Tibial artery (tissue), 4 donors: ENCODE results near the gene SLC66A2.
A peak's percentile ranks its signal among the peaks of the same experiment; 100 is the strongest.

ENCODE experiments used
- DNase-seq, 2 donors: peaks; one replicate each; pipeline ENCODE4 v3.0.0-alpha.2; 2019
- H3K27ac ChIP-seq, 2 donors: fragments of 200-600 bp; sonication (generic) in 1 of 2; 1 replicate in 1 of 2; 2 replicates in 1 of 2; pipeline ENCODE4 v1.5.1; 2018 to 2019; ENCODE audit warnings: mild to moderate bottlenecking in 1 of 2
- H3K27me3 ChIP-seq, 2 donors: fragments of 200-600 bp; sonication (generic) in 1 of 2; one replicate each; pipeline versions ENCODE4 v1.5.1 to v1.6.0; 2016 to 2019
- H3K36me3 ChIP-seq, 3 donors: fragments of 200-600 bp; sonication (generic) in 2 of 3; one replicate each; pipeline ENCODE4 v1.5.1; 2016 to 2019; ENCODE audit warnings: mild to moderate bottlenecking in 2 of 3
- H3K4me1 ChIP-seq, 4 donors: fragments of 200-600 bp; sonication (generic) in 2 of 4; 1 replicate in 3 of 4; 2 replicates in 1 of 4; pipeline ENCODE4 v1.5.1; 2016 to 2019
- H3K4me3 ChIP-seq, 2 donors: fragments of 200-600 bp; sonication (generic) in 1 of 2; 1 replicate in 1 of 2; 2 replicates in 1 of 2; pipeline ENCODE4 v1.5.1; 2018 to 2019; ENCODE audit warnings: mild to moderate bottlenecking in 2 of 2
- H3K9me3 ChIP-seq, 3 donors: fragments of 200-600 bp; sonication (generic) in 1 of 3; one replicate each; pipeline ENCODE4 v1.5.1; 2016 to 2019
- intact Hi-C: fragments of 100-400 bp; cut with DNase I; formaldehyde crosslinking; loops from one replicate; pipeline ENCODE4 v1.15.0; 2023; ENCODE audit warnings: low total_unique reads
- TF ChIP-seq, protein P1 (sequence below), 2 experiments: fragments of 200-600 bp in 1 of 2; fragments of 450-650 bp in 1 of 2; IDR thresholded peaks; one replicate each; pipeline ENCODE4 v1.5.1; 2017 to 2019; ENCODE audit warnings: antibody characterized with exemption in 2 of 2, mild to moderate bottlenecking in 1 of 2, moderate library complexity in 1 of 2

The SLC66A2 gene

DNA sequence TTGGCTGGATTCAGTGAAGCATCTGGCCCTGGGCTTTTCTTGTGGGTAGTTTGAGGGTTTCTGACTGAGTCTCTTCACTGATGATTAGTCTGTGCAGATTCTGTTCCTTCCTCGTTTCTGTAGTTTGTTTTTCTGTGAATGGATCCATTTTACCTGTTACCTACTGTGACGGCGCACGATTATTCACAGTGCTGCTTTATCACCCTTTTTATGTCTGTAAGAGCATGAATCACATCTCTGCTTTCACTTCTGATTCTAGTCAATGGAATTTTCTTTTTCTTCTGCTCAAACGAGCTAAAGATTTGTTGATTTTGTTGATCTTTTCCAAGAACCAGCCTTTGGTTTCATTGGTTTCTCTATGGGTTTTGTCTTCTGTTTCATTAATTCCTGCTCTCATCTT, 60.8 kb downstream of the SLC66A2 start:
- DNase-seq: no peak
- no peaks in the 10 kb centered on the region for H3K36me3 ChIP-seq
- no peak overlapping the region for H3K4me3 ChIP-seq
- H3K27ac ChIP-seq: no peak overlapping the region
- H3K4me1 ChIP-seq: no peaks in the 10 kb centered on the region
- intact Hi-C loops: no loop called here
- TF ChIP-seq, protein P1, sequence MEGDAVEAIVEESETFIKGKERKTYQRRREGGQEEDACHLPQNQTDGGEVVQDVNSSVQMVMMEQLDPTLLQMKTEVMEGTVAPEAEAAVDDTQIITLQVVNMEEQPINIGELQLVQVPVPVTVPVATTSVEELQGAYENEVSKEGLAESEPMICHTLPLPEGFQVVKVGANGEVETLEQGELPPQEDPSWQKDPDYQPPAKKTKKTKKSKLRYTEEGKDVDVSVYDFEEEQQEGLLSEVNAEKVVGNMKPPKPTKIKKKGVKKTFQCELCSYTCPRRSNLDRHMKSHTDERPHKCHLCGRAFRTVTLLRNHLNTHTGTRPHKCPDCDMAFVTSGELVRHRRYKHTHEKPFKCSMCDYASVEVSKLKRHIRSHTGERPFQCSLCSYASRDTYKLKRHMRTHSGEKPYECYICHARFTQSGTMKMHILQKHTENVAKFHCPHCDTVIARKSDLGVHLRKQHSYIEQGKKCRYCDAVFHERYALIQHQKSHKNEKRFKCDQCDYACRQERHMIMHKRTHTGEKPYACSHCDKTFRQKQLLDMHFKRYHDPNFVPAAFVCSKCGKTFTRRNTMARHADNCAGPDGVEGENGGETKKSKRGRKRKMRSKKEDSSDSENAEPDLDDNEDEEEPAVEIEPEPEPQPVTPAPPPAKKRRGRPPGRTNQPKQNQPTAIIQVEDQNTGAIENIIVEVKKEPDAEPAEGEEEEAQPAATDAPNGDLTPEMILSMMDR (IDR thresholded peaks at IDR 0.05): no peak
- peaks cover 0 to 80% (median 32%) of the 10 kb centered on the region in 3 donors for H3K9me3 ChIP-seq
- no peaks in the 10 kb centered on the region for H3K27me3 ChIP-seq

DNA sequence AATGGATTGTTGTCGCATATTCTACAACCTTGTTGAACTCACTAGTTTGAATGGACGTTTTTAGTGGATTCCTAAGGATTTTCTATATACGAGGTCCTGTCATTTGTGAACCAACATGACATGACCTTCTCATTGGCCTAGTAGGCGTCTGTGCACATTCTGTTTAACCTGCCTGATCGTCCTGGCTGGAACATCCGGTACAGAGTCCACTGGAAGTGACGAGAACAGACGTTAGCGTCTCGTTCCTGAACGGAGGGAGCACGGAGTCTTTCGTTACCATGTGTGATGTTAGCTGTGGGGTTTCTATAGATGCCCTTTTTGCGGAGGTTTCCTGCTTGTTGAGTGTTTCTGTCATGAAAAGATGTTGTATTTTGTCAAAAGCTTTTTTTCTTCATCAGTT, 61.9 kb downstream of the SLC66A2 start:
- TF ChIP-seq, protein P1 (IDR thresholded peaks at IDR 0.05): no peak
- Histone ChIP-seq H3K27ac (no peak overlapping the region), H3K9me3 (peaks cover 0 to 71% (median 31%) of the 10 kb centered on the region in 3 donors), H3K4me1 (no peaks in the 10 kb centered on the region), H3K4me3 (no peak overlapping the region), H3K36me3 (no peaks in the 10 kb centered on the region), H3K27me3 (no peaks in the 10 kb centered on the region)
- peak in 1 of 2 donors; percentile 2 for DNase-seq
- intact Hi-C loops: no loop called here

DNA sequence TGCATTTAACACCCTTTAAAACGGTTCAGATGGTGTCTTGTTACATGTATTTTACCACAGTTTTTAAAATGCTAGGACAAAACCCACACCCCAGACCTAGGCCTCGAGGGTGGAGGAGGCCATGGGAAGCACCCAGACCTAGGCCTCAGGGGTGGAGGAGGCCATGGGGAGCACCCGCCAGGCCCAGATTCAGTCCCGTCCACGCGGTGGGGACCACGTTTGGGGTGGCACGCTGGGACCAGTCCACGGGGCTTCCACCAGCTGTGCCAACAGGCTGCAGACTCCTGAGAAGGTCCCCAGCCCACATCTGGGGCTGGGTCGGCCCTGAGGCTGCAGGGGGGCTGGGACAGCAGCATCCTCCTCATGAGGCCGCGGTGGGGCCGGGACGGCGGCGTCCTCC, 63.4 kb downstream of the SLC66A2 start:
- H3K27me3 ChIP-seq: no peaks in the 10 kb centered on the region
- no peaks in the 10 kb centered on the region for H3K4me1 ChIP-seq
- intact Hi-C loops: no loop called here
- H3K36me3 ChIP-seq: no peaks in the 10 kb centered on the region
- H3K27ac ChIP-seq: no peak overlapping the region
- H3K4me3 ChIP-seq: no peak overlapping the region
- DNase-seq: peak in 1 of 2 donors; percentile 8
- H3K9me3 ChIP-seq: peaks cover 0 to 55% (median 31%) of the 10 kb centered on the region in 3 donors
- TF ChIP-seq, protein P1 (IDR thresholded peaks at IDR 0.05): no peak

DNA sequence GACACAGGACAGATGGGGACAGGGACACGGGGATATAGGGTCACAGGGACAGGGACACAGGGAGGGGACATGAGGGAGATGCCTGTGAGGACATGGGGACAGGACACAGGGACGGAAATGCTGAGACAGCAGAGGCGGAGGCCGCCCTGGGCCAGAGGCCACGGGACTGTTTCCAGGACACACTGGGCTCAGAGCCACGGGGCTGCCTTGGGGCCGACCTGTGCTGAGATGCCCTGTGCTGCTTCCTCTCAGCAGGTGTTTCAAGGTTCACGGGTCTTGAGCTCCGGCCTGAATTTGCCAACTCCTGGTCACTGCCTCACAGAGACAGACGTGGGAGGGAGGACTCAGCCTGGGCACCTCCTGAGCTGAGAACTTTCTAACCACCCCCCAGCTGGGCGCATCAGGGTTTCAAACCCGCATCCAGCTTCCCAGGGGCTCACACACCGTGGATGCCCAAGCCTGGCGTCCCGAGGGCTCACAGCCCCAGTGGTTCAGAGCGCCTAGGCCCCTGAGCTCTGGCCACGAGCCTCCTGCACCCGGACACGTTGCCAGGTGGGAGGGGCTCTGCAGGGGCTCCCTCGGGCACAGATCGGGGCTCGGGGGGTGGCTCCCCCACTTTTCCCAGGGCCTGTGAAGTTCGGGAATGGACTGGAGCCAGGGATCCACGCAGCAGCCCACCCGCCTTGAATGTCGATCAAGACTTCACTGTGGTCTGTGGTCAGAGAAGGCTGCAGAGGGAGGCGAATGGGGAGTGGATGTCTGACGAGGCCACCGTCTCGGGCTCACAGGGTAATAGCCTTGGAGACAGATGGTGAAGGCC, 64.1 kb downstream of the SLC66A2 start:
- Histone ChIP-seq H3K27me3 (no peaks in the 10 kb centered on the region), H3K27ac (no peak overlapping the region), H3K4me1 (no peaks in the 10 kb centered on the region), H3K9me3 (peaks cover 0 to 49% (median 31%) of the 10 kb centered on the region in 3 donors), H3K4me3 (no peak overlapping the region), H3K36me3 (no peaks in the 10 kb centered on the region)
- intact Hi-C loops: no loop called here
- TF ChIP-seq, protein P1 (IDR thresholded peaks at IDR 0.05): no peak
- no peak for DNase-seq

DNA sequence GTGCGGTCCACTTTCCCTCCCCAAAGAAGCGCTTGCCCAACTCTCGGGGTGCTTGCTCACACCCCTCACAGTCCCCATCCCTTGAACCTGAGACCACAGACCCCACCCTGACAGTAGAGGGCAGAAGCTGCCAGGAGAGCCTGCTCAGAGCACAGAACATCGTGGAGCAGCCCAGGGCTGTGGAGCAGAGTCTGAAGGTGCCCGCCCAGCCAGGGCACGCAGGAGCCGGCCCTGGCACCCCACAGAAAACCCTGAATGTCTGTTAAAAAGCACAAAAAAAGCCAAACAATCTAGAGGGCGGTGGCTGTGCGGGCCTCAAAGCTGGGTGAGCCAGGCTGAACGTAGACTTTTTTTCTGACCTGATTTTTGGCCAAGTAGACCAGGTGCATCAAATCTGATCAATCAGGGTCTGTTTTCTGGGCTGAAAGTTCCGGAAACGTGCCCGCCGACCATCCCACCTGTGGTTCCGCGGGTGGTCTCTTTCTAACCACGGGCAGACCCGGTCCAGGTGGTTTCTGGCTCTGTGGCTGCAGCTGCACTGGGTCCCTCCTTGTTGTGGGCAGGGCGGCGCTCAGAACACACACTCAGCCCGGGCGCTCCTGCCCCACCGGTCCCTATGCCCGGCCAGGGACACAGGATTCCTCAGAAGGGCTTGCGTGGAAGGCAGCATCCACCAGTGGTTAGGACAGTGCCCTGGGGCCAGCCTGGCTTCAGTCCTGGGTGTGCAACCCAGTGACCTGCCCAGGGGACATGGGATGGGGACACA, 66.3 kb downstream of the SLC66A2 start:
- Histone ChIP-seq H3K9me3 (peaks cover 0 to 26% (median 15%) of the 10 kb centered on the region in 3 donors), H3K27me3 (no peaks in the 10 kb centered on the region), H3K27ac (no peak overlapping the region), H3K4me3 (no peak overlapping the region), H3K36me3 (no peaks in the 10 kb centered on the region), H3K4me1 (no peaks in the 10 kb centered on the region)
- DNase-seq: no peak
- TF ChIP-seq, protein P1 (IDR thresholded peaks at IDR 0.05): no peak
- intact Hi-C loops: no loop called here
